SK-N-SH treated with all-trans-retinoic acid at 6 μM for 48 hours (cell line): ENCODE results near the gene MAGED1.

Experiments used
- ATAC-seq: fragments of 200-7000 bp; cut with Tn5 transposase; 3 replicates; pipeline ENCODE4 v1.9.1; 2020; ENCODE audit warnings: mild to moderate bottlenecking, moderate library complexity
- ARNTL ChIP-seq: fragments of 450-650 bp; formaldehyde crosslinking; IDR thresholded peaks from 2 replicates; pipeline ENCODE4 v1.5.0; 2020; ENCODE audit warnings: low read depth, mild to moderate bottlenecking, moderate library complexity, borderline replicate concordance
- BACH2 ChIP-seq: fragments of 250-450 bp; sonication (Bioruptor Pico); IDR thresholded peaks from 2 replicates; pipeline ENCODE4 v1.9.0; 2021; ENCODE audit warnings: mild to moderate bottlenecking, borderline replicate concordance
- CREB5 ChIP-seq: fragments of 250-450 bp; sonication (Bioruptor Pico); IDR thresholded peaks from 2 replicates; pipeline ENCODE4 v1.5.1; 2020; ENCODE audit warnings: low read depth, mild to moderate bottlenecking, moderate library complexity
- CSDC2 ChIP-seq: fragments of 250-450 bp; sonication (Bioruptor Pico); IDR thresholded peaks from 2 replicates; pipeline ENCODE4 v1.5.0; 2020; ENCODE audit warnings: mild to moderate bottlenecking, moderate library complexity
- CSRNP3 ChIP-seq: fragments of 250-450 bp; sonication (Bioruptor Pico); IDR thresholded peaks from 2 replicates; pipeline ENCODE4 v1.5.1; 2021; ENCODE audit warnings: mild to moderate bottlenecking, moderate library complexity
- ESRRG ChIP-seq: fragments of 250-450 bp; sonication (Bioruptor Pico); IDR thresholded peaks from 2 replicates; pipeline ENCODE4 v1.6.1; 2021; ENCODE audit warnings: mild to moderate bottlenecking
- GLIS3 ChIP-seq: fragments of 250-450 bp; sonication (Bioruptor Pico); IDR thresholded peaks from 2 replicates; pipeline ENCODE4 v1.5.0; 2020; ENCODE audit warnings: mild to moderate bottlenecking, moderate library complexity
- ISL1 ChIP-seq: fragments of 250-450 bp; sonication (Bioruptor Pico); IDR thresholded peaks from 2 replicates; pipeline ENCODE4 v2.1.2; 2022; ENCODE audit warnings: mild to moderate bottlenecking, moderate library complexity
- OSR1 ChIP-seq: fragments of 250-450 bp; sonication (Bioruptor Pico); IDR thresholded peaks from 2 replicates; pipeline ENCODE4 v1.8.0; 2022; ENCODE audit warnings: moderate library complexity, mild to moderate bottlenecking, inconsistent platforms
- POU6F1 ChIP-seq: fragments of 250-450 bp; sonication (Bioruptor Pico); IDR thresholded peaks from 2 replicates; pipeline ENCODE4 v1.8.0; 2021; ENCODE audit warnings: low read depth, mild to moderate bottlenecking, moderate library complexity, borderline replicate concordance
- PPARA ChIP-seq: fragments of 250-450 bp; sonication (Bioruptor Pico); IDR thresholded peaks from 2 replicates; pipeline ENCODE4 v1.5.0; 2020; ENCODE audit warnings: mild to moderate bottlenecking, borderline replicate concordance
- RARB ChIP-seq: fragments of 250-450 bp; sonication (Bioruptor Pico); IDR thresholded peaks from 2 replicates; pipeline ENCODE4 v1.8.0; 2021; ENCODE audit warnings: mild to moderate bottlenecking, moderate library complexity
- TOX ChIP-seq: fragments of 250-450 bp; sonication (Bioruptor Pico); IDR thresholded peaks from 2 replicates; pipeline ENCODE4 v1.8.0; 2021; ENCODE audit warnings: mild to moderate bottlenecking, moderate library complexity, borderline replicate concordance
- ZC3H10 ChIP-seq: fragments of 250-450 bp; sonication (Bioruptor Pico); IDR thresholded peaks from 2 replicates; pipeline ENCODE4 v1.5.1; 2021; ENCODE audit warnings: mild to moderate bottlenecking, moderate library complexity
- ZFP3 ChIP-seq: fragments of 250-450 bp; sonication (Bioruptor Pico); IDR thresholded peaks from 2 replicates; pipeline ENCODE4 v1.5.0; 2020; ENCODE audit warnings: mild to moderate bottlenecking, moderate library complexity
- ZNF565 ChIP-seq: fragments of 450-650 bp; formaldehyde crosslinking; conservative IDR thresholded peaks from 2 replicates; pipeline ENCODE4 v1.5.0; 2020; ENCODE audit warnings: low read depth, mild to moderate bottlenecking, moderate library complexity
- ZNF70 ChIP-seq: fragments of 450-650 bp; formaldehyde crosslinking; IDR thresholded peaks from 2 replicates; pipeline ENCODE4 v1.5.0; 2020; ENCODE audit warnings: mild to moderate bottlenecking, moderate library complexity
- ZNF8 ChIP-seq: fragments of 450-650 bp; formaldehyde crosslinking; IDR thresholded peaks from 2 replicates; pipeline ENCODE4 v1.5.0; 2020; ENCODE audit warnings: mild to moderate bottlenecking, moderate library complexity
- TF ChIP-seq, protein P1 (sequence below): fragments of 250-450 bp; sonication (Bioruptor Pico); IDR thresholded peaks from 2 replicates; pipeline ENCODE4 v1.8.0; 2020; ENCODE audit warnings: mild to moderate bottlenecking, moderate library complexity, borderline replicate concordance
- TF ChIP-seq, protein P2 (sequence below): fragments of 250-450 bp; sonication (Bioruptor Pico); IDR thresholded peaks from 2 replicates; pipeline ENCODE4 v1.5.0; 2020; ENCODE audit warnings: mild to moderate bottlenecking, moderate library complexity

Gene MAGED1

DNA sequence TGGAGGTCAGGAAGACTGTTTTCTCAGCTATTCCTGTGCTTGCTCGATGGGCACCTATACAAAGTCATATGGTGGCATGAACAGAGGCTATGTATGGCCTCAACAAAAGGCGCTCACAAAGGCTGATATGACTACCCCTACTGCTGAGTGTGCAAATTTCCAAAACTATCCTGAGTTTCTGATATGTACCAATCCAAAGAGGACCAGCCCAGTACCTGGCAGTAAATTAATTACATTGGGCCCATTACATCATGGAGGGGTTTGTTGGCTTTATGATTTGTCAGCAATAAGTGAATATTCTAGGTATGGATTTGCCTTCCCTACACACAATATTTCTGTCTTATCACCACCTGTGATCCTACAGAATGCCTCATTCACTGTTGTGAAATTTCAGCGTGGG is 12.3 kb downstream of the MAGED1 start (continued):
- no peak for TF ChIP-seq CREB5 (CRISPR knock-in tag)

DNA sequence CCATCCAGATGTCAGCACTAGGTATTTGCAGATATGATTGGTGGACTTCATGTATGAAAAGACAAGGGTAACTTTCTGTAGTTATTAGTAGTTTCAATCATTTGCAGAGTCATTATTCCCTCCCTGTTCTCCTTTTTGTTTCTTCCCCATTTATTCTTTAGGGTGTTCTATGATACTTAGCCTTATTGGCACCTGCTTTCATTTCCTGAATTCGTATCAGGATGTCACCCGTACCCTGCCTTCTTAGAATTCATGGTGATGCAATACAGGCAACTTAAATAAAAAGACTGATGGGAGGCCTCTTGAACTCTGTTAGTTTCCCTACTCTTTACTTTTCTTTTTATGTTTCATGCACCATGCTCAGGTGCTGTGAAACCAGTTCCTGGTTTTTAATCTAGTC is 24.2 kb downstream of the MAGED1 start:
- TF ChIP-seq CSDC2 (CRISPR knock-in tag) = no peak
- no peak for TF ChIP-seq ZNF8 (CRISPR knock-in tag)
- no peak for TF ChIP-seq TOX
- no peak for TF ChIP-seq CSRNP3 (CRISPR knock-in tag)
- no peak for TF ChIP-seq OSR1
- TF ChIP-seq ARNTL (CRISPR knock-in tag) = no peak
- TF ChIP-seq RARB (CRISPR knock-in tag) = no peak
- TF ChIP-seq ZC3H10 (CRISPR knock-in tag) = no peak
- TF ChIP-seq, protein P1, sequence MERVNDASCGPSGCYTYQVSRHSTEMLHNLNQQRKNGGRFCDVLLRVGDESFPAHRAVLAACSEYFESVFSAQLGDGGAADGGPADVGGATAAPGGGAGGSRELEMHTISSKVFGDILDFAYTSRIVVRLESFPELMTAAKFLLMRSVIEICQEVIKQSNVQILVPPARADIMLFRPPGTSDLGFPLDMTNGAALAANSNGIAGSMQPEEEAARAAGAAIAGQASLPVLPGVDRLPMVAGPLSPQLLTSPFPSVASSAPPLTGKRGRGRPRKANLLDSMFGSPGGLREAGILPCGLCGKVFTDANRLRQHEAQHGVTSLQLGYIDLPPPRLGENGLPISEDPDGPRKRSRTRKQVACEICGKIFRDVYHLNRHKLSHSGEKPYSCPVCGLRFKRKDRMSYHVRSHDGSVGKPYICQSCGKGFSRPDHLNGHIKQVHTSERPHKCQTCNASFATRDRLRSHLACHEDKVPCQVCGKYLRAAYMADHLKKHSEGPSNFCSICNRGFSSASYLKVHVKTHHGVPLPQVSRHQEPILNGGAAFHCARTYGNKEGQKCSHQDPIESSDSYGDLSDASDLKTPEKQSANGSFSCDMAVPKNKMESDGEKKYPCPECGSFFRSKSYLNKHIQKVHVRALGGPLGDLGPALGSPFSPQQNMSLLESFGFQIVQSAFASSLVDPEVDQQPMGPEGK (CRISPR knock-in tag) = no peak
- TF ChIP-seq, protein P2, sequence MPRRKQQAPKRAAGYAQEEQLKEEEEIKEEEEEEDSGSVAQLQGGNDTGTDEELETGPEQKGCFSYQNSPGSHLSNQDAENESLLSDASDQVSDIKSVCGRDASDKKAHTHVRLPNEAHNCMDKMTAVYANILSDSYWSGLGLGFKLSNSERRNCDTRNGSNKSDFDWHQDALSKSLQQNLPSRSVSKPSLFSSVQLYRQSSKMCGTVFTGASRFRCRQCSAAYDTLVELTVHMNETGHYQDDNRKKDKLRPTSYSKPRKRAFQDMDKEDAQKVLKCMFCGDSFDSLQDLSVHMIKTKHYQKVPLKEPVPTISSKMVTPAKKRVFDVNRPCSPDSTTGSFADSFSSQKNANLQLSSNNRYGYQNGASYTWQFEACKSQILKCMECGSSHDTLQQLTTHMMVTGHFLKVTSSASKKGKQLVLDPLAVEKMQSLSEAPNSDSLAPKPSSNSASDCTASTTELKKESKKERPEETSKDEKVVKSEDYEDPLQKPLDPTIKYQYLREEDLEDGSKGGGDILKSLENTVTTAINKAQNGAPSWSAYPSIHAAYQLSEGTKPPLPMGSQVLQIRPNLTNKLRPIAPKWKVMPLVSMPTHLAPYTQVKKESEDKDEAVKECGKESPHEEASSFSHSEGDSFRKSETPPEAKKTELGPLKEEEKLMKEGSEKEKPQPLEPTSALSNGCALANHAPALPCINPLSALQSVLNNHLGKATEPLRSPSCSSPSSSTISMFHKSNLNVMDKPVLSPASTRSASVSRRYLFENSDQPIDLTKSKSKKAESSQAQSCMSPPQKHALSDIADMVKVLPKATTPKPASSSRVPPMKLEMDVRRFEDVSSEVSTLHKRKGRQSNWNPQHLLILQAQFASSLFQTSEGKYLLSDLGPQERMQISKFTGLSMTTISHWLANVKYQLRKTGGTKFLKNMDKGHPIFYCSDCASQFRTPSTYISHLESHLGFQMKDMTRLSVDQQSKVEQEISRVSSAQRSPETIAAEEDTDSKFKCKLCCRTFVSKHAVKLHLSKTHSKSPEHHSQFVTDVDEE (CRISPR knock-in tag) = no peak
- TF ChIP-seq ZNF565 (CRISPR knock-in tag) = no peak
- TF ChIP-seq ISL1 (CRISPR knock-in tag) = no peak
- no peak for TF ChIP-seq ZNF70 (CRISPR knock-in tag)
- TF ChIP-seq, all 23 proteins: peak for 0
- no peak for ATAC-seq

- TF ChIP-seq, protein P2 (CRISPR knock-in tag) = no peak
- no peak for TF ChIP-seq ZC3H10 (CRISPR knock-in tag)
- TF ChIP-seq GLIS3 (CRISPR knock-in tag) = no peak
- no peak for TF ChIP-seq TOX
- TF ChIP-seq, protein P1 (CRISPR knock-in tag) = no peak
- no peak for TF ChIP-seq POU6F1 (CRISPR knock-in tag)
- no peak for TF ChIP-seq PPARA
- no peak for TF ChIP-seq ESRRG (CRISPR knock-in tag)
- no peak for TF ChIP-seq CSDC2 (CRISPR knock-in tag)
- no peak for TF ChIP-seq ZNF8 (CRISPR knock-in tag)
- no peak for TF ChIP-seq RARB (CRISPR knock-in tag)
- TF ChIP-seq ZNF70 (CRISPR knock-in tag) = no peak
- no peak for TF ChIP-seq ZFP3
- no peak for TF ChIP-seq OSR1
- TF ChIP-seq ZNF565 (CRISPR knock-in tag) = no peak
- TF ChIP-seq BACH2 (CRISPR knock-in tag) = no peak
- no peak for TF ChIP-seq ARNTL (CRISPR knock-in tag)
- ATAC-seq = no peak
These were observed 29.1 kb downstream of the MAGED1 start for GRCh38 chrX:51922561-51922960.
